ENCODE data around the gene NUMBL. TPM values are rescaled to one million over a fixed set of nuclear protein-coding genes. Genes with fewer than 3 reads are reported as not detected.

Gene NUMBL
- total and polyA plus RNA-seq, 2 of the 4 experiments (the other 2 are of a cell fraction) = 6.3 to 29.0 TPM

DNA sequence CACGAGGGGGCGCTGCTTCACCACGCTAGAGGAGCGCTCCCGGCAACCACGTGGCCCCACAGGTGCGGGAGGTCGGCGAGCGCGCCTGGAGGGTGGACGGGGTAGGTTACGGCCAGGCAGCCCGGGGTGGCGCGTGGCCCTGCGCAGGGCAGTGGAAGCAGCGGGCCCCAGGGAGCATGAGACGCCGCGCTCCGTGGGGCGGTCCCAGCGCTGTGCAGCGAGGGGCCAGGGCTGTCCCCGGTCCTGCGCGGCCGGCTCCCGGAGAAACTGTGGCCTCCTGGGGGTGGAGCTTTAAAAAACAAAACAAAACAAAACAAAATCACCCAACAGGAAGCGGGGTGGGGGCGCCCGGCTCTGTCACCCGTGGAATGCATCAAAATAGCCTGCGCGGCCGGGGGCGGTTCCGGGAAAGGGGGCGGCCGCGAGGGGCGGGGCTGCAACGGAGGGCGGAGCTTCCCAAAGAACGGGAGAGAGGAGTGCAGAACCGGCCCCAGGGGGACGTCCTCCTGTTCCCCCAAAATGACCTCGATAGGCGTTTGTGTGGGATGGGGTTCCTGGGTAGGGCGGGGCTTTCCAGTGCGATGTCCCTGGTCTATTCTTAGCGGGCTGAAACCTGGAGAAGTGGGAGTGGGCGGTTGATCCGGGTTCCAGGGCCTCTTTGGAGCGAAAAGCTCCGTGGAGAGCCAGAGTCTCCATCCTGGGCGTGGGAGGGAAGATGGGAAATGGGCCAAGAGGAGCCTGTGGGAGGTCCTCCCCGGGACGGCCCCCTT, 27.3 kb downstream of the NUMBL start:
- H2BK20ac ChIP-seq (ENCODE audit: low read depth, low read length) = no peak overlapping the region
- intact Hi-C loops (cut with micrococcal nuclease) = loop anchor here (1.0 to 5.0 kb wide), 4 partner anchors 39 to 309 kb away; no protein-coding TSS in a partner anchor
- 1% methylated on average over 23 of the region's 60 CpGs; no CpG with 5 or more reads in 1 of the 2 experiments for WGBS, 2 experiments (ENCODE audit: extremely low coverage in 2 of 2, insufficient read length in 1 of 2)
- ATAC-seq (ENCODE audit: low read depth) (peak; percentile 84), DNase-seq (peak; percentile 84)
- peak overlapping the region; percentile 89 for H4K91ac ChIP-seq (ENCODE audit: insufficient read depth, low read depth, low read length)
- H2AK5ac ChIP-seq (ENCODE audit: low read depth, low read length) = peak overlapping the region; percentile 96
- dilution Hi-C loops (cut with HindIII; ENCODE audit: low sequenced_read_pairs, unreplicated experiment) = no loop called here
- H3K9me1 ChIP-seq (ENCODE audit: insufficient read depth, low read length) = peaks cover 12% of the 10 kb centered on the region
- BruUV-seq (replicated peaks) = no TSS peak
- peak overlapping the region; percentile 70; the same call in 1 of the 2 replicates for H3K56ac ChIP-seq (ENCODE audit: extremely low read depth, insufficient read depth, low read length)
- ChIA-PET CTCF (interaction anchor here (0.6 to 1.5 kb wide), 11 partner anchors 8 to 312 kb away, joined by 3 to 10 read pairs (median 4); partner anchors contain the start of genes ACTMAP, RAB4B and SNRPA), POLR2A (ENCODE audit: unreplicated experiment) (interaction anchor here (1.2 kb wide), 1 partner anchor 17 kb away, joined by 4 read pairs; no protein-coding TSS in a partner anchor)
- H3K9me3 ChIP-seq (ENCODE audit: control insufficient read depth, insufficient read depth, low read length) = no peaks in the 10 kb centered on the region
- H3K9ac ChIP-seq (ENCODE audit: low read depth, low read length) = peak overlapping the region; percentile 85
- H4K5ac ChIP-seq (ENCODE audit: low read depth, low read length) = peak overlapping the region; percentile 14; the same call in 1 of the 2 replicates
- H3K23ac ChIP-seq (ENCODE audit: low read depth, low read length) = peak overlapping the region; percentile 99
- peak overlapping the region; percentile 96 for H2AFZ ChIP-seq (replicated peaks; ENCODE audit: low read length, poor library complexity)
- peak overlapping the region; percentile 47; the same call in 1 of the 2 replicates for H3K18ac ChIP-seq (ENCODE audit: low read depth, low read length)
- H2BK5ac ChIP-seq (ENCODE audit: low read depth, low read length, poor library complexity, severe bottlenecking) = peak overlapping the region; percentile 33
- peak overlapping the region; percentile 97 for H3K14ac ChIP-seq (replicated peaks; ENCODE audit: low read depth, low read length)
- in situ Hi-C loops (cut with MboI; ENCODE audit: low sequenced_read_pairs) = loop anchor here (5.0 to 25.0 kb wide), 2 partner anchors 144 to 599 kb away; partner anchors contain the start of gene HNRNPUL1
- peak overlapping the region; percentile 86 for H3K4me2 ChIP-seq (ENCODE audit: low read depth, low read length)
- H3K4me1 ChIP-seq (ENCODE audit: control insufficient read depth, insufficient read depth, low read length) = peaks cover 6% of the 10 kb centered on the region
- H4K20me1 ChIP-seq (ENCODE audit: insufficient read depth, low read length) = no peaks in the 10 kb centered on the region
- H3K79me1 ChIP-seq (ENCODE audit: low read depth in 1 of 2, low read length in 2 of 2) = no peaks in the 10 kb centered on the region; a peak in 1 of 4 replicates
- peak overlapping the region; percentile 88 for H2BK120ac ChIP-seq (ENCODE audit: low read depth, low read length)
- peak overlapping the region; percentile 93; the same call in 1 of the 3 replicates for H2BK15ac ChIP-seq (ENCODE audit: low read depth, low read length)
- H3K27ac ChIP-seq (ENCODE audit: insufficient read depth, low read length) = peak overlapping the region; percentile 96
- H3K36me3 ChIP-seq (ENCODE audit: control insufficient read depth, insufficient read depth, low read length) = peaks cover 14% of the 10 kb centered on the region; the same call in 1 of the 2 replicates
- H3K4me3 ChIP-seq (ENCODE audit: insufficient read depth, low read depth, low read length) = peak overlapping the region; percentile 57
- peak overlapping the region; percentile 98 for H3K4ac ChIP-seq (ENCODE audit: low read depth, low read length)
- H4K8ac ChIP-seq (ENCODE audit: low read depth in 2 of 2, low read length in 2 of 2) = peak overlapping the region; percentile 17 to 87; a peak in 3 of 4 replicates
- no peaks in the 10 kb centered on the region for H3K27me3 ChIP-seq (ENCODE audit: control insufficient read depth, insufficient read depth, low read length)
- H2AK9ac ChIP-seq (replicated peaks; ENCODE audit: low read depth, low read length, poor library complexity) = peak overlapping the region; percentile 93
- TF ChIP-seq, protein P1, sequence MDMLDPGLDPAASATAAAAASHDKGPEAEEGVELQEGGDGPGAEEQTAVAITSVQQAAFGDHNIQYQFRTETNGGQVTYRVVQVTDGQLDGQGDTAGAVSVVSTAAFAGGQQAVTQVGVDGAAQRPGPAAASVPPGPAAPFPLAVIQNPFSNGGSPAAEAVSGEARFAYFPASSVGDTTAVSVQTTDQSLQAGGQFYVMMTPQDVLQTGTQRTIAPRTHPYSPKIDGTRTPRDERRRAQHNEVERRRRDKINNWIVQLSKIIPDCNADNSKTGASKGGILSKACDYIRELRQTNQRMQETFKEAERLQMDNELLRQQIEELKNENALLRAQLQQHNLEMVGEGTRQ (IDR thresholded peaks at IDR 0.05; ENCODE audit: low read depth, low read length) = peak; percentile 91
- no peak for TF ChIP-seq BHLHE40 (IDR thresholded peaks at IDR 0.05; ENCODE audit: low read depth, low read length)
- TF ChIP-seq MXI1 (IDR thresholded peaks at IDR 0.05; ENCODE audit: borderline replicate concordance, low read depth, low read length) = peak; percentile 99
- TF ChIP-seq CEBPB (IDR thresholded peaks at IDR 0.05; ENCODE audit: low read depth, low read length) = no peak
- TF ChIP-seq RFX5 (IDR thresholded peaks at IDR 0.05; ENCODE audit: low read depth, low read length) = peak; percentile 31; the same call in 1 of the 2 replicates
- TF ChIP-seq, protein P2, sequence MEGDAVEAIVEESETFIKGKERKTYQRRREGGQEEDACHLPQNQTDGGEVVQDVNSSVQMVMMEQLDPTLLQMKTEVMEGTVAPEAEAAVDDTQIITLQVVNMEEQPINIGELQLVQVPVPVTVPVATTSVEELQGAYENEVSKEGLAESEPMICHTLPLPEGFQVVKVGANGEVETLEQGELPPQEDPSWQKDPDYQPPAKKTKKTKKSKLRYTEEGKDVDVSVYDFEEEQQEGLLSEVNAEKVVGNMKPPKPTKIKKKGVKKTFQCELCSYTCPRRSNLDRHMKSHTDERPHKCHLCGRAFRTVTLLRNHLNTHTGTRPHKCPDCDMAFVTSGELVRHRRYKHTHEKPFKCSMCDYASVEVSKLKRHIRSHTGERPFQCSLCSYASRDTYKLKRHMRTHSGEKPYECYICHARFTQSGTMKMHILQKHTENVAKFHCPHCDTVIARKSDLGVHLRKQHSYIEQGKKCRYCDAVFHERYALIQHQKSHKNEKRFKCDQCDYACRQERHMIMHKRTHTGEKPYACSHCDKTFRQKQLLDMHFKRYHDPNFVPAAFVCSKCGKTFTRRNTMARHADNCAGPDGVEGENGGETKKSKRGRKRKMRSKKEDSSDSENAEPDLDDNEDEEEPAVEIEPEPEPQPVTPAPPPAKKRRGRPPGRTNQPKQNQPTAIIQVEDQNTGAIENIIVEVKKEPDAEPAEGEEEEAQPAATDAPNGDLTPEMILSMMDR (conservative IDR thresholded peaks at IDR 0.05; ENCODE audit: low read depth, low read length) = peak; percentile 96
- peak; percentile 72 for TF ChIP-seq SMC3 (IDR thresholded peaks at IDR 0.05; ENCODE audit: low read depth, low read length)
- TF ChIP-seq CHD1 (IDR thresholded peaks at IDR 0.05; ENCODE audit: low read depth, low read length) = no peak
- TF ChIP-seq NFE2L2 (IDR thresholded peaks at IDR 0.05; ENCODE audit: low read depth, low read length) = no peak
- TF ChIP-seq RCOR1 (IDR thresholded peaks at IDR 0.05; ENCODE audit: insufficient replicate concordance, low read length) = no peak
- TF ChIP-seq RAD21 (IDR thresholded peaks at IDR 0.05; ENCODE audit: low read length) = peak; percentile 93
- TF ChIP-seq POLR2A (IDR thresholded peaks at IDR 0.05; ENCODE audit: low read depth, low read length) = peak; percentile 50; the same call in 1 of the 2 replicates
- peak; percentile 57 for TF ChIP-seq MAZ (IDR thresholded peaks at IDR 0.05; ENCODE audit: borderline replicate concordance, low read depth, low read length)
- TF ChIP-seq MAFK (IDR thresholded peaks at IDR 0.05; ENCODE audit: low read depth, low read length) = no peak
- TF ChIP-seq FOS (IDR thresholded peaks at IDR 0.05; ENCODE audit: low read depth, low read length) = no peak
